ENCODE results near the gene IPO5.

IPO5 gene

DNA sequence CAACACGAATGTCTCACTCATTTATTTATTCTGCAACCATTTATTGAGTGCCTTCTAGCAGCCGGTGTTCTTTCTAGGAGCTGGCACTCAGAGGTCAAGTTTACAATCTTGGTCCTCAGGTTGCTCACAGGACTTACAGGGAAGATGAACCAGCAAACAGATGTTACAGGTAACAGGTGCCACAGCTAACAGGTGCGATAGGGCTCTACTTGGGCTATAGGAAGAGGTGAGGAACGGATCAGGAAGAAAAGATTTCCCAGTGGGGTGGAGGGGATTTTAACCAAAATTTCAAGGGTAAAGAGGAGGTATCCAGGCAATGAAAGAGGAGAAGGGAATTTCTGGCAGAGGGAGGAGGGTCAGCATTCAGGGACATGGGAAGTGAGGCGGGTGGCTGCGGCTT lies 102.1 kb downstream of the IPO5 start:
- in situ Hi-C loops (cut with HindIII; ENCODE audit: low sequenced_read_pairs) = no loop called here
- no peak for DNase-seq (ENCODE audit: low read depth, low spot score)
- TF ChIP-seq, protein P1, sequence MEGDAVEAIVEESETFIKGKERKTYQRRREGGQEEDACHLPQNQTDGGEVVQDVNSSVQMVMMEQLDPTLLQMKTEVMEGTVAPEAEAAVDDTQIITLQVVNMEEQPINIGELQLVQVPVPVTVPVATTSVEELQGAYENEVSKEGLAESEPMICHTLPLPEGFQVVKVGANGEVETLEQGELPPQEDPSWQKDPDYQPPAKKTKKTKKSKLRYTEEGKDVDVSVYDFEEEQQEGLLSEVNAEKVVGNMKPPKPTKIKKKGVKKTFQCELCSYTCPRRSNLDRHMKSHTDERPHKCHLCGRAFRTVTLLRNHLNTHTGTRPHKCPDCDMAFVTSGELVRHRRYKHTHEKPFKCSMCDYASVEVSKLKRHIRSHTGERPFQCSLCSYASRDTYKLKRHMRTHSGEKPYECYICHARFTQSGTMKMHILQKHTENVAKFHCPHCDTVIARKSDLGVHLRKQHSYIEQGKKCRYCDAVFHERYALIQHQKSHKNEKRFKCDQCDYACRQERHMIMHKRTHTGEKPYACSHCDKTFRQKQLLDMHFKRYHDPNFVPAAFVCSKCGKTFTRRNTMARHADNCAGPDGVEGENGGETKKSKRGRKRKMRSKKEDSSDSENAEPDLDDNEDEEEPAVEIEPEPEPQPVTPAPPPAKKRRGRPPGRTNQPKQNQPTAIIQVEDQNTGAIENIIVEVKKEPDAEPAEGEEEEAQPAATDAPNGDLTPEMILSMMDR (IDR thresholded peaks at IDR 0.05; ENCODE audit: low read depth, low read length) = no peak
- H3K4me3 ChIP-seq (ENCODE audit: low read depth, low read length) = no peak overlapping the region

DNA sequence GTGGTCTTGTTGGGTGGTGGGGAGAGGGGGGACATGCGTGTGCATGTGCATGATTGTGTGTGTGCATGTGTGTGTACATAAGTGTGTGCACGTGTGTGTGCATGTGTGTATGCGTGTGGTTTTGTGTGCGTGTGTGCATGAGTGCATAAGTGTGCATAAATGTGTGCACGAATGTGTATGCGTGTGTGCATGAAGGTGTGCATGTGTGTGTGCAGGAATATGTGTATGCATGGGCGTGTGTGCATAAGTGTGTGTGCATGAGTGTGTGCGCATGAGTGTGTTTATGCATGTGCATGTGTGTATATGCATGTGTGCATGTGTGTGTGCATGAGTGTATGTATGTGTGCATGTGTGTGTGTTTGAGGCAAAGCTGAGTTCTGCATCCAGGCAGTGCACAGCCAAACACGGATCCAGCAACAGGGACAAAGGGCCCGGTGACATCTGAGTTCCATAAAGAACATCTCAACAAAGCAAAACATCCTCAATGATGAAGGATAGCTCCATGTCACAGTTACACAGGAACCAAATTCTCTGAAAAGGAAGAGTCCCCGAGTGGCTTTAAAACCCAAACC lies 103.5 kb downstream of the IPO5 start:
- in situ Hi-C loops (cut with HindIII; ENCODE audit: low sequenced_read_pairs) = no loop called here
- no peak overlapping the region for H3K4me3 ChIP-seq (ENCODE audit: low read depth, low read length)
- DNase-seq (ENCODE audit: low read depth, low spot score) = no peak
- TF ChIP-seq, protein P1 (IDR thresholded peaks at IDR 0.05; ENCODE audit: low read depth, low read length) = no peak

DNA sequence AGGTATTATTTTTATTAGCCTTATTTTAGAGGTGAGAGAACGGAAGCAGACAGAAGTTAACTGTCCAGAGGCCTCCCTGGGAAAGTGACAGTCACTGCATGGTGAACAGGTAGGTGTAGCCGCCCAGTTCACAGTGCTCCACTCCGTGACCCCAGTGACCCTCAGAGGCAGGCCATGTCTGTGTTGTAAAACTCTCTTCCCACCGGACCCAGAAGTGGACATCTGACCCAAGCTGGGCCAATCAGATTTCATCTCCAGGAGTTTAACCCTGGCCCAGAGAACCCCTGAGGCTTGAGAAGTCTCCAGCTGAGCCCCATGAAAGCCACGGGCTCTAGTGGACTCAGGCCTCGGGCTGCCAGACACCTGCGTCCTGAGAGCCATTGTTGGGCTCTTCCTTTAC lies 105.8 kb downstream of the IPO5 start:
- in situ Hi-C loops (cut with HindIII; ENCODE audit: low sequenced_read_pairs) = no loop called here
- no peak overlapping the region for H3K4me3 ChIP-seq (ENCODE audit: low read depth, low read length)
- no peak for DNase-seq (ENCODE audit: low read depth, low spot score)
- TF ChIP-seq, protein P1 (IDR thresholded peaks at IDR 0.05; ENCODE audit: low read depth, low read length) = no peak

DNA sequence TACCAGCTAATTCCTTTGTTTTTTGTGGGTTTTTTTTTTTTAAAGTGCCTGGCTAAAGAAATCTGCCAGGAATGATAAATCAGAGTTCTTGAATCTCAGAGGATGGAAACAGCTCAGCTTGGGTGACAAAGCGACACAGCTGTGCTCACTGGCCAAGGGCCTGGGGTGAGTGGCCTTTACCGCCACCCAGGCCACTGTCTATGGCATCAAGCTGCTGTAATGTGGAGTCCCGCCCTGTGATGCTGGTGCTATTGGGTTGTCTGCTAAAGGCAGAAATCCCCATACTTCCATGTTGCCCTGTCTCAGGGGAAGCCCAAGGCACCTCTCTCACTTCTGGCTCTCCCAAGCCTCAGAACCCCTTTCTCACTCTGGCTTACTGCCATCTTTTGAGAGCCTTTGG lies 106.8 kb downstream of the IPO5 start:
- TF ChIP-seq, protein P1 (IDR thresholded peaks at IDR 0.05; ENCODE audit: low read depth, low read length) = no peak
- in situ Hi-C loops (cut with HindIII; ENCODE audit: low sequenced_read_pairs) = no loop called here
- no peak overlapping the region for H3K4me3 ChIP-seq (ENCODE audit: low read depth, low read length)
- no peak for DNase-seq (ENCODE audit: low read depth, low spot score)

DNA sequence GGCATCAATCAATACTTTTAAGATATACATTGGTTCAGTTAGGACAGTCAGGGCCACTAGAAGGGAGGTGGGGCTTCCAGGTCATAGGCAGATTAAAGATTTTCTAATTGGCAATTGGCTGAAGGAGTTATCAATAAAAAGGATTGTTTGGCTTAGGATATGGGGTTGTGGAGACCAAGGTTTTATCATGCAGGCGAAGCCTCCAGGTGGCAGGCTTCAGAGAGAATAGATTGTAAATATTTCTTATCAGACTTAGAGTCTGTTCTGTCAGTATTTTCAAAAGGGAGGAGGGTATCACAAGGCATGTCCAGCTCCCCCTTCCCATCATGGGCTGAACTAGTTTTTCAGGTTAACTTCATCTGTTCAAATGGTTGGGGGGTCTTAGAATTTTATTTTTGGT lies 112.0 kb downstream of the IPO5 start:
- no peak for DNase-seq (ENCODE audit: low read depth, low spot score)
- TF ChIP-seq, protein P1 (IDR thresholded peaks at IDR 0.05; ENCODE audit: low read depth, low read length) = no peak
- no peak overlapping the region for H3K4me3 ChIP-seq (ENCODE audit: low read depth, low read length)
- in situ Hi-C loops (cut with HindIII; ENCODE audit: low sequenced_read_pairs) = no loop called here

DNA sequence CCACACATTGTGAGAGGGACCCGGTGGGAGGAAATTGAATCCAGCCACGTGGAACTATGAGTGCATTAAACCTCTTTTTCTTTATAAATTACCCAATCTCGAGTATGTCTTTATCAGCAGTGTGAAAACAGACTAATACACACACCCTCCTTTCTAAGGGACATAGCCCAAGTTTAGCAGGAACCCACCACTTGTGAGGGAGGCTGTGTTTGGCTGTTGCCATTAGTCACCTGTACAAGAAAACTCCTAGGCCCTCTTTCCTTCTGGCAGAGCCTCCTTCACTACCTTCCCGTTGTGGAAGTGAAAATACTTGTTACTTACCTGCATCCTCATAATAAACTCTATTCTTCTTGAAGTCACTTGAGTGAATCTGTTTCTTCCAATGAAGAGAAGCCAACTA lies 113.2 kb downstream of the IPO5 start:
- no peak overlapping the region for H3K4me3 ChIP-seq (ENCODE audit: low read depth, low read length)
- TF ChIP-seq, protein P1 (IDR thresholded peaks at IDR 0.05; ENCODE audit: low read depth, low read length) = no peak
- in situ Hi-C loops (cut with HindIII; ENCODE audit: low sequenced_read_pairs) = no loop called here

DNA sequence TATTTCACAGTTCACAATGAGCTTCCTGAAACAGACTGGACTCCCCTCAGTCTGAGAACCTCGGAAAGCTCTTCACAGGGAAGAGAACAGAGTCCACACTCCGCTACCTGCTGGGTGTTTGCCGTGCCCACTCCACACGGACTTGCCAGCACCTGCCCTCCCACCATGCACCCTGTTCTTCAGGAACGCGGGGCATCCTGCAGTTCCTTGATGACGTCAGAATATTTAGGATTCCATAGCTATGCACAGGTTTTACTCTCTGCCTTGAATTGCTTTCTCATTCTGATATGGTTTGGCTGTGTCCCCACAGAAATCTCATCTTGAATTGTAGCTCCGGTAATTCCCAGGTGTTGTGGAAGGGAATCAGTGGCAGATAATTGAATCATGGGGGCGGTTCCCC lies 115.0 kb downstream of the IPO5 start:
- in situ Hi-C loops (cut with HindIII; ENCODE audit: low sequenced_read_pairs) = no loop called here
- DNase-seq (ENCODE audit: low read depth, low spot score) = no peak
- TF ChIP-seq, protein P1 (IDR thresholded peaks at IDR 0.05; ENCODE audit: low read depth, low read length) = no peak
- no peak overlapping the region for H3K4me3 ChIP-seq (ENCODE audit: low read depth, low read length)

More for the DNA sequence above, 113.2 kb downstream of the IPO5 start:
- DNase-seq (ENCODE audit: low read depth, low spot score) = no peak
